NOMO-1 (cell line): ENCODE results near the gene RPL23.
"Not testable (repeated sequence)": the region's sequence is repeated elsewhere in the genome, so short reads cannot be mapped to it uniquely, and the experiment has no call there.

Source experiments
- DNase-seq, 2 experiments: peaks; one replicate each; lab custom pipeline; 2025; ENCODE audit not compliant: unreplicated experiment in 2 of 2; lab: John Stamatoyannopoulos, UW

The RPL23 gene

GRCh38 chr17:38868817-38869525 is 15.4 kb upstream of the RPL23 start:
- DNase-seq: peak; percentile 81 to 83

GRCh38 chr17:38867968-38868816 is 14.7 kb upstream of the RPL23 start:
- DNase-seq: peak in 1 of 2 experiments; percentile 30

GRCh38 chr17:38867179-38867967 is 13.9 kb upstream of the RPL23 start:
- DNase-seq: peak; percentile 44 to 71

GRCh38 chr17:38864636-38865398 is 11.3 kb upstream of the RPL23 start:
- peak in 1 of 2 experiments; percentile 20 for DNase-seq

GRCh38 chr17:38861399-38861843 is 7.9 kb upstream of the RPL23 start:
- DNase-seq: no peak

- no peak for DNase-seq
These were observed 3.8 kb upstream of the RPL23 start for GRCh38 chr17:38857271-38857670.

GRCh38 chr17:38855101-38855714 is 1.7 kb upstream of the RPL23 start:
- not testable (repeated sequence) for DNase-seq

- DNase-seq: no peak
These were observed 690 bp downstream of the RPL23 start for GRCh38 chr17:38852771-38853291.

- DNase-seq: no peak
These were observed 2.1 kb downstream of the RPL23 start for GRCh38 chr17:38851434-38851833.

GRCh38 chr17:38850374-38850773 is 3.1 kb downstream of the RPL23 start:
- no peak for DNase-seq

- no peak for DNase-seq
These were observed 4.4 kb downstream of the RPL23 start for GRCh38 chr17:38848939-38849605.

- no peak for DNase-seq
These were observed 5.0 kb downstream of the RPL23 start for GRCh38 chr17:38848557-38848891.

- DNase-seq: no peak
These were observed 9.2 kb downstream of the RPL23 start for GRCh38 chr17:38844261-38844757.

- DNase-seq: no peak
These were observed 27.7 kb downstream of the RPL23 start for GRCh38 chr17:38825762-38826247.

GRCh38 chr17:38824899-38825761 is 28.4 kb downstream of the RPL23 start, which contains the start of gene CWC25:
Gene CWC25, minus strand, starts transcription at chr17:38825321. Its CDS starts 138 bp downstream, at chr17:38825183.
- DNase-seq: peak; percentile 86 to 94

GRCh38 chr17:38815576-38816193 is 37.8 kb downstream of the RPL23 start:
- no peak for DNase-seq

- no peak for DNase-seq
These were observed 43.7 kb downstream of the RPL23 start for GRCh38 chr17:38809828-38810227.
